ENCODE data around the gene E2F2.

The E2F2 gene, protein sequence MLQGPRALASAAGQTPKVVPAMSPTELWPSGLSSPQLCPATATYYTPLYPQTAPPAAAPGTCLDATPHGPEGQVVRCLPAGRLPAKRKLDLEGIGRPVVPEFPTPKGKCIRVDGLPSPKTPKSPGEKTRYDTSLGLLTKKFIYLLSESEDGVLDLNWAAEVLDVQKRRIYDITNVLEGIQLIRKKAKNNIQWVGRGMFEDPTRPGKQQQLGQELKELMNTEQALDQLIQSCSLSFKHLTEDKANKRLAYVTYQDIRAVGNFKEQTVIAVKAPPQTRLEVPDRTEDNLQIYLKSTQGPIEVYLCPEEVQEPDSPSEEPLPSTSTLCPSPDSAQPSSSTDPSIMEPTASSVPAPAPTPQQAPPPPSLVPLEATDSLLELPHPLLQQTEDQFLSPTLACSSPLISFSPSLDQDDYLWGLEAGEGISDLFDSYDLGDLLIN

DNA sequence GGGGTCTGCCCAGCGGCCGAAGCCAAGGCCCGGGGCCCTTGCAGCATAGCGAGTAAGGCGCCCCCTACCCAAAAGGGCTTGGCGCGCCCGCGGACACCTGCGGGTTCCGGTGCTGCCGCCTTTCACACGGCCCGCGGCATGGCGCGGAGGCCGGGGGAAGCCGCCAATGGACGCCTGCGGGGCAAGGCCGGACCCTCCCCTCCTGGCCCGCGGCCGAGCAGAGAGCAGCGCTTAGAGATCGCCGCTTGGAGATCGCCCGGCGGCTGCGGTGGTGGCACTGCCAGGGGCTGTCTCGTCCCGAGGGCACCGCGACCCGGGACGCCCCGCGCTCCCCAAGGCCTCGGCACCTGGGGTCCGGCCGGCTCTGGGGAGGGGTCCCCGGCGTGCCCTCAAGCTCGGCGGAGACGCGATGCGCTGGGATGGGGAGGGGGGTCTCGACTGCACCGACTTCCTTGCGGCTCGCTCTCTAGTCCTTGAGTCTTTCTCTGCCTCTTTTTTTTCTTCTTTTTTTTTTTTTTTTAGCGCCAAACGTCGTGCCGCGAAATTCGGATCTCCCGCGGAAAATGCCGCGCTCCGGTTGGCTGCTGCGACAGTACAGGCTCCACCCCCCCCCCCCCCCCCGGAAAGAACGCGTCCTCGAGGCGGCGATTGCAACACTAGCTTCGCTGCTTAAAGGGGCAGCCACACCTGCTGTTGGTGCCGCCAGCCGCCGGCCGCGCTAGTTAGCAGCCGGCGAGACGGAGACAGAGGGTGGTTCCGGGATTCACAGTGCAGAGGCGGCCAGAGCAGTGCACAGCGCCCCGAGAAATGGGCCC lies at the start of gene E2F2:
TSS of gene E2F2 (minus strand) at position 487 of the 815 bp plus-strand sequence. CDS start at position 47, 440 bp downstream.
- Histone ChIP-seq H3K36me3 (ENCODE audit: insufficient read depth, low read length) (no peaks in the 10 kb centered on the region), H3K4me1 (ENCODE audit: insufficient read depth, low read length) (peaks cover 14% of the 10 kb centered on the region), H3K9ac (ENCODE audit: low read depth, low read length) (peak within 1 kb of the TSS; percentile 55), H3K9me3 (ENCODE audit: control insufficient read depth, insufficient read depth, low read length) (no peaks in the 10 kb centered on the region)

DNA sequence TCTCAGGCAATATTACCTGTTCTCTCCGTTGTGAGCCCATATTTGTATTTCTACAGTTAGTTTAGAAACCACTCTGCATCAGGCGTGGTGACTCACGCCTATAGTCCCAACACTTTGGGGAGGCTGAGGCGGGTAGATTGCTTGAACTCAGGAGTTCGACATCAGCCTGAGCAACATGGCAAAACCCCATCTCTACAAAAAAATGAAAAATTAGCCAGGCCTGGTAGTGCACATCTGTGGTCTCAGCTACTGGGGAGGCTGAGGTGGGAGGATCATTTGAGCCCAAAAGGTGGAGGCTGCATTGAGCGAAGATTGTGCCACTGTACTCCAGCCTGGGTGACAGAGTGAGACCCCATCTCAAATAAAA lies 47.9 kb upstream of the E2F2 start:
- Histone ChIP-seq H3K9ac (ENCODE audit: low read depth, low read length) (no peak overlapping the region), H3K4me1 (ENCODE audit: insufficient read depth, low read length) (peaks cover 12% of the 10 kb centered on the region), H3K9me3 (ENCODE audit: control insufficient read depth, insufficient read depth, low read length) (no peaks in the 10 kb centered on the region), H3K36me3 (ENCODE audit: insufficient read depth, low read length) (no peaks in the 10 kb centered on the region)

DNA sequence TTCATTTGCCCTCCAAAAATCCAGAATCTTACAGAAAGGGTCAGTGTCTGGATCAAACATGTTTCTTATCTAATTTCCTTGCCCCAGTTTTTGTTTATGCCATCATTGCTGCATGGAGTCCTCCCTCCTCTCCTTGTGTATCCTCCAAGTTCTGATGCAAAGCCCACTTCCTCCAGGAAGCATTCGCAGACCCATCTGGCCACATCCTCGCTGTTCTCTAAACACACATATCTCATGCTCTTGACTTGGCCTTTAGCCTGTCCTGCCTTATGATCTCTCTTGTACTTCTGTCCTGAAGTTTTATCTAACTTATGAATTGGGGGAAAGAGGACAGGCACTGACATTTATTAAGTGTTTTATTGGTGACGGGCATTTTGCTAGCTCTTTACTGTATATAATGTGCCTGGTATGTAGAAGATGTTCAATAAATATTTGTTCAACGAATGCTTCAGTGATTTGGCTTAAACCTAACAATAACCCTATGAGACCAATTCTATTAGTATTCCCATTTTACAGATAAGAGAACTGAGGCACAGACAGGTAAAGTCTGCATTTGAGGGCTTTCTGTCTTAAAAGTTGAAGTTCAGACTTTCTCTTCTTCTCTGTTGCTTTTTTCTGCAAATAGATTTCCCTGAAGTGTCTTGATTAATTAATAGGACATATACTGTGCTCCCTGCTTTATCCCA lies 47.4 kb upstream of the E2F2 start:
- Histone ChIP-seq H3K36me3 (ENCODE audit: insufficient read depth, low read length) (no peaks in the 10 kb centered on the region), H3K9ac (ENCODE audit: low read depth, low read length) (no peak overlapping the region), H3K4me1 (ENCODE audit: insufficient read depth, low read length) (peaks cover 12% of the 10 kb centered on the region), H3K9me3 (ENCODE audit: control insufficient read depth, insufficient read depth, low read length) (no peaks in the 10 kb centered on the region)

DNA sequence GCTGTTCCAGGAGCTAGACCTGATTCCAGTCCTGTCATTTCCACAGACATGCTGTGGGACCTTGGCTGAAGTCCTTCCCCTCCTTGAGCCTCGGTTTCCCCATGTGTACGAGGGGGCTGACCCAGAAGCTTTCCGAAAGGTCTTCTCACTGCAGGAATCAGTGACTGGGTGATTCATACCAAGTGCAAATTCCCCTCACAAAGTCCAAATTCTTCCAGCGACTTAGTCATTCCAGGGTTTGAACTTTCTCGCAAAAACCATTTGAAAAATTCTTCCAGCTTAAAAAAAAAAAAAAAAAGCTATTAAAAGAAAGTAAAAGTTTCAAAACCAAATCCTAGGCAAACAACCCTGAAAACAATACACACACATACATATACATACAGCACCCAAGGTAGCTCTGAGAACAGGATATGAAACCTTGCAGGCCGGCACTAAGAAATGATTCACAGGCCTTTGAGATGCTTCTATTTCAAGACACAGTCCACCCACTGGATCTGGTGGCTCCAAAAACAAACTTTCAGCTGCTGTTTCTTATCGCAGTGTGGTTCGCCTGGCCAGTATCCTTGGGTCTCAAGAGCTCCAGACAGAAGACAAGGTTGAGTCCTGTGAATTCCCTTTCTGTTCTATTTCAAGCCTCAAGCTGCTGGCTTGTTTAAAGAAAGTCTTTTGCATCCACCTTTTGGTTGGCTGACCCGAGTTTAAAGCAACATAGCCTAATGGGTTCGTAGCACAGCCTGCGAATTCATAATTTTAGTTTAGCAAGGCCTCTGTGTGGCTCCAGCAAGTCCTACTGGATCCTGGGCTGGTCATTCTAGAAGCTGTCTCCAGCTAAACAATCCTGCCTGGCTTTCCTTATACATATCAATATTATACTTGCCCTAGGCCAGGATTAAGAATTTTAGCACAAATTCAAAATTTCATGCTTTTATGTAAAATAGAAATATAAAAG lies 46.3 kb upstream of the E2F2 start:
- no peaks in the 10 kb centered on the region for H3K36me3 ChIP-seq (ENCODE audit: insufficient read depth, low read length)
- H3K4me1 ChIP-seq (ENCODE audit: insufficient read depth, low read length), result peaks cover 12% of the 10 kb centered on the region
- H3K9ac ChIP-seq (ENCODE audit: low read depth, low read length), result no peak overlapping the region
- H3K9me3 ChIP-seq (ENCODE audit: control insufficient read depth, insufficient read depth, low read length), result no peaks in the 10 kb centered on the region

DNA sequence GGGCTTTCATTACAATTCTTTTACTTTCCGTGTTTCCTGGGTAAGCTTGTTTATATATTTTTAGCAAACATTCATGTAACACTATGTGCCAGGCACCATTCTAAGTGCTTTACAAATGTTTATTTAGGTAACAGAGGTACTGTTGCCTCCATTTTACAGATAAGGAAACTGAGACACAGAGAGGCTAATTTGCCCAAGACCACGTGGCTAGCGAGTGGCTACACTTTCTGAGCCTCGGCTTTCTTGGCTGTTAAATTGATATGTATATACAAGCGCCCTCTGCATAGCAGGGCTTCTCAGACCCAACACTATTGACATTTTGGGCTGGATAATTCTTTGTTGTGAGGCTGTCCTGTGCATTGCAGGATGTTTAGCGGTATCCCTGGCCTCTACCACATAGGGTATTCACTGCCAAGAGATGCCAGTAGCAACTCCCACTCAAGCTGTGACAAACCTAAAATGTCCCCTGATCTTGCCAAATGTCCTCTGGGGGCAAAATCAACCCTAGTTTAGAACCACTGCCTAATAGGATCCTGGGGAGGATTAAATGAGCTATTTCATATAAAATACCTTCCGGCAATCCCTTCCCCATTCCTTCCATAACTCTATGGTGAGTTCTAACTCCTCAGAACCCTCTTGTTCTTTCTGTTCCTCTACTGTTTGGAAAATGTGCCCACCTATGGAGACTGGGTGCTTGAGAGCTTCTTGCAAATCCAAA lies 45.5 kb upstream of the E2F2 start:
- H3K4me1 ChIP-seq (ENCODE audit: insufficient read depth, low read length), result peaks cover 12% of the 10 kb centered on the region
- no peaks in the 10 kb centered on the region for H3K9me3 ChIP-seq (ENCODE audit: control insufficient read depth, insufficient read depth, low read length)
- no peaks in the 10 kb centered on the region for H3K36me3 ChIP-seq (ENCODE audit: insufficient read depth, low read length)
- H3K9ac ChIP-seq (ENCODE audit: low read depth, low read length), result no peak overlapping the region

DNA sequence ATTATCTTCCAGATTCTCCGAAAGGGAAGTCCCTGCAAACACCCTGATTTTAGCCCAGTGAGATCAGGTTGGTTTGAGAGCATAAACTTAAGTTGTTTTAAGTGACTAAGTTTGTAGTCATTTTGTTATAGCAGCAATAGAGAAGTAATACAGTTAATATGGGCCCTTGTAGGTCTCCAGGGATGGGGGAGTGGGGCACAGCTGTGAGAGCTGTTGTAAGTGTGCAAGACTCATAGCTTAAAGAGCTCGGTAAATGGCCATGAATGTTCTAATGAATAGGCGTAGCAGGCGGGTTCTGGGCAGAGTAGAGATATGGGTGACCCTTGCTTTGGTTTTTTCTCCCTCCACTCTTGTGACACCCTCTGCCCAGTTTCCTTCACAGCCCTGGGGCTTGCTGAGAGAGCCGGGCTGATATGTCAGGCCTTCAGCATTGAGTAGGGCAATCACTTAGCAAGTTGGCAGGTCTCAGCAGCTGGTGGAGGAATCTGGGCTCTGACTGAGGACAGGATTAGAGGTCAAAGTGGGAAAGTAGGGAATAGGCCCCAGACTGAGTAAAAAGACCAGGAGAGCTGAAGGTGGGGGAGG lies 44.3 kb upstream of the E2F2 start:
- Histone ChIP-seq H3K9ac (ENCODE audit: low read depth, low read length) (no peak overlapping the region), H3K4me1 (ENCODE audit: insufficient read depth, low read length) (peaks cover 12% of the 10 kb centered on the region), H3K9me3 (ENCODE audit: control insufficient read depth, insufficient read depth, low read length) (no peaks in the 10 kb centered on the region), H3K36me3 (ENCODE audit: insufficient read depth, low read length) (no peaks in the 10 kb centered on the region)

DNA sequence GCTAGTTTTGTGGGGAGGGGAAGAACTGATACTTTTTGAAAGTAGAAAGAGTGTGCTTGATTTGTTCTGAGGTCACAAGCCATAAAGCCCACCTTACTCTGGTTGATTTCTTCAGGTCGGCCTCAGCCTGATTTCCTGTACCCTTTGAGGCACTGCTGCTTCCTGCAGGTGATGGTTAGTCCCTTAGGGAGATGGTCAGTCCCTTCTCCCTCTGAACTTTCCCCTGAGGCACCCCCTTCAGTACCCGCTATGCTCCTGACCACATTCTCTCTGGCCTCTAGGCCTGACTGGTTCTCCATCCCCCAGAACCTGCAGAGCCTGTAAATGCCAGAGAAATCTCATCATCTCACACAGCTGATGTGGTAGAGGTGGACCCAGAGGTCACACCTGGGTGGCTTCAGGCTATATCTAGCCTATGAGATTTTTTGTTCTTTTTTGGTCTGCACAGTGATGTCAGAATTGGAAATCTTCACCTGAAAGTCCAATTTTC lies 43.3 kb upstream of the E2F2 start:
- Histone ChIP-seq H3K9ac (ENCODE audit: low read depth, low read length) (no peak overlapping the region), H3K9me3 (ENCODE audit: control insufficient read depth, insufficient read depth, low read length) (no peaks in the 10 kb centered on the region), H3K36me3 (ENCODE audit: insufficient read depth, low read length) (no peaks in the 10 kb centered on the region), H3K4me1 (ENCODE audit: insufficient read depth, low read length) (peaks cover 17% of the 10 kb centered on the region)

DNA sequence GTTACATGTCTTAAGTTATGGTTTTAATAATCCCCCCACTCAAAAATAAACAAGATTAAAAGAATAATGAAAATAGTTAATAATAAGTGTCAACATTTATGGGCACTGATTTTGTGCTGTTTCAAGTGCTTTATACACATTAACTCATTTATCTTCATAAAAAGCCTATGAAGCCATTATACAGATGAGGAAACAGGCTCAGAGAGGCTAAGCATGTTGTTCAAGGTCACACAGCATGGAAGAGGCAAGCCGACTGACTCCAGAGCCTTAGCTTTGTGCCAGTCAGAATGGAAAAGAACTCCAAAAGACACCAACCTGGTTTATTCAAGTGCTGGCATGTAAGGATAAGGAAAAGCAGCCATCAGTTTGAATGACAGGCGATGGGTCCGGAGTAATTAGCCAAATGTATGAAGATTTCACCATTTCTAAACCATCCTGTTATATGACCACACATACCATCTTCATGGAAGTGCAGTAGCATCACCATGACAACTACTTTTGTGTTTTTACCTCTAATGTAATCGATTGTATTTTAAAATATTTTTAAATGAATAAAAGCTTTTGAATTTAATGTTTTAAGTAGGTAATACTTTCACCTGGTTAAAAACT lies 42.6 kb upstream of the E2F2 start:
- H3K9me3 ChIP-seq (ENCODE audit: control insufficient read depth, insufficient read depth, low read length), result no peaks in the 10 kb centered on the region
- peaks cover 23% of the 10 kb centered on the region for H3K4me1 ChIP-seq (ENCODE audit: insufficient read depth, low read length)
- H3K36me3 ChIP-seq (ENCODE audit: insufficient read depth, low read length), result no peaks in the 10 kb centered on the region
- H3K9ac ChIP-seq (ENCODE audit: low read depth, low read length), result no peak overlapping the region

DNA sequence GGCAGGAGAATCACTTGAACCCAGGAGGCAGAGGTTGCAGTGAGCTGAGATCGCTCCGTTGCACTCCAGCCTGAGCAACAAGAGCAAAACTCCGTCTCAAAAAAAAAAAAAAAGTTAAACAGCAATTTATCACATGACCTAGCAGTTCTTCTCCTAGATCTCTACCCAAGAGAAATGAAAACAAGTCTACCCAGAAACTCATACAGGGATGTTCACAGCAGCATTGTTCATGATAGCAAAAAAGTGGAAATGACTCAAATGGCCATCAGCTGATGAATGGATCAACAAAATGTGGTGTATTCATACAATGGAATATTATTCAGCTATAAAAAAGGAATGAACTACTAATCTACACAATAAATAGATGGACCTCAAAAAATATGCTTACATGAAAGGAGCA lies 40.4 kb upstream of the E2F2 start:
- no peak overlapping the region for H3K9ac ChIP-seq (ENCODE audit: low read depth, low read length)
- no peaks in the 10 kb centered on the region for H3K36me3 ChIP-seq (ENCODE audit: insufficient read depth, low read length)
- H3K9me3 ChIP-seq (ENCODE audit: control insufficient read depth, insufficient read depth, low read length), result no peaks in the 10 kb centered on the region
- peaks cover 14% of the 10 kb centered on the region; the same call in 1 of the 2 replicates for H3K4me1 ChIP-seq (ENCODE audit: insufficient read depth, low read length)

DNA sequence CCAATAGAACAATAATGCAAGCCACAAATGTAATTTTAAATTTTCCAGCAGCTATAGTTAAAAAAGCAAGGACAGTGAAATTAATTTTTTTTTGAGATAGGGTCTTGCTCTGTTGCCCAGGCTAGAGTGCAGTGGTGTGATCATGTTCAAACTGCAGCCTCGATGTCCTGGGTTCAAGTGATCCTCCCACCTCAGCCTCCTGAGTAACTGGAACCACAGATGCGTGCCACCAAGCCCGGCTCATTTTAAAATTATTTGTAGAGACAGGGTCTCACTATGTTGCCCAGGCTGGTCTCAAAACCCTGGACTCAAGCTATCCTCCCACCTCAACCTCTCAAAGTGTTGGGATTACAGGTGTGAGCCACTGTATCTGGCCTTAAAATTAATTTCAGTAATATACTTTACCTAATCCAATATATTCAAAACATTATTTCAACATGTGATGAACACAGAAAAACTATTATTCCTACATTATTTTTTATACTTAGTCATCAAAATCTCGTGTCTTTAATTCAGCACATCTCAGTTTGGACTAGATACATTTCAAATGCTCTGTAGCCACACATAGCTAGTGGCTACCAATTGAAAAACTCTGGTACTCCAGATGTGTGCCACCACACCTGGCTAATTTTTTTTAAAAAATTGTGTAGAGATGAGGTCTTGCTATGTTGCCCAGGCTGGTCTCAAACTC lies 39.1 kb upstream of the E2F2 start:
- Histone ChIP-seq H3K9ac (ENCODE audit: low read depth, low read length) (no peak overlapping the region), H3K36me3 (ENCODE audit: insufficient read depth, low read length) (no peaks in the 10 kb centered on the region), H3K4me1 (ENCODE audit: insufficient read depth, low read length) (peaks cover 14% of the 10 kb centered on the region; the same call in 1 of the 2 replicates), H3K9me3 (ENCODE audit: control insufficient read depth, insufficient read depth, low read length) (no peaks in the 10 kb centered on the region)

DNA sequence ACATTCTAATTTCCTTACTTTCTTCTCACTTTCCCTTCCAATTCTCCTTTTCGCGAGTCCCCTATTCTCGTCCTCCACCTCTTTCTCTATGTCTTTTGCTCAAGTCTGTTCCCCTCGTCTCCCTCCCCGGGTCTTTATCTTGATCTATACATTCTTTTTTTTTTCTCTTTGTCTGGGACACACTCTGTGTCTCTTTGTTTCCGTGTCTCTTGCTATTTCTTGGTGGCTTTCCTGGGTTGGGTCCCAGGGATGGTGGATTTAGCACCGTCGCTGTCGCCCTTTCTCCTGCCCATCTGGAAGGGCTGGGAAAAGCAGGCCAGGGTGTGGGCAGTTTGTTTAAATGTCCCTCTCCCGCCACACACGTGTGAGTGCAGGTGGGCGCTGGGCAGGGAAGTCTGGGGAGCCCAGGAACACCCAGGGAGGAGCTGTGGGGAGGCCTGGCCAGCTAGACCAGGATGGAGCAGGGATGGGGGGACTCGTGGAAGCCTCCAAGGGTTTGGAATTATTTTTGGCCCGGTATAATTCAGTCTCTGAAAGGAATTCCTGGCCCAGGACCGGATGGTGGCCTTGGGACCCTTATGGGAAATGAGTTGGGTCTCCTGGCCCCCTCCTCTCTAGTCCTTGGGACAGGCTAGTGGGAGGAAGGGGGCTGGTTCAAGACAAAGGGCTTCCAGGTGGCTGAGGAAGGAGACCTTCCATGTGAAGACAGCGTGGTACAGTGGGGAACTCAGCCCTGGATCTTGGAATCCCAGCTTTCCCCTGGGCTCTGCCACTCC lies 37.8 kb upstream of the E2F2 start:
- Histone ChIP-seq H3K9ac (ENCODE audit: low read depth, low read length) (peak overlapping the region; percentile 72), H3K9me3 (ENCODE audit: control insufficient read depth, insufficient read depth, low read length) (no peaks in the 10 kb centered on the region)

More for the DNA sequence above, 37.8 kb upstream of the E2F2 start:
- H3K36me3 ChIP-seq (ENCODE audit: insufficient read depth, low read length), result no peaks in the 10 kb centered on the region
- H3K4me1 ChIP-seq (ENCODE audit: insufficient read depth, low read length), result peaks cover 18% of the 10 kb centered on the region; the same call in 1 of the 2 replicates

Measured in ES-I3 (cell line).